ENCODE results near the gene SEMA3C.

Gene SEMA3C

GRCh38 chr7:80726666-80727065 lies 192.2 kb downstream of the SEMA3C start:
- DNase-seq: no peak

- DNase-seq: no peak
Observed at GRCh38 chr7:80725181-80725611, 193.7 kb downstream of the SEMA3C start.

- DNase-seq: no peak
Observed at GRCh38 chr7:80724249-80724871, 194.5 kb downstream of the SEMA3C start.

GRCh38 chr7:80722616-80723195 lies 196.1 kb downstream of the SEMA3C start:
- no peak for DNase-seq

GRCh38 chr7:80721883-80722615 lies 196.8 kb downstream of the SEMA3C start:
- peak; percentile 75 for DNase-seq

- no peak for DNase-seq
Observed at GRCh38 chr7:80720146-80720545, 198.7 kb downstream of the SEMA3C start.

- DNase-seq: no peak
Observed at GRCh38 chr7:80719261-80719660, 199.6 kb downstream of the SEMA3C start.

- DNase-seq: no peak
Observed at GRCh38 chr7:80711531-80711930, 207.3 kb downstream of the SEMA3C start.

- DNase-seq: peak; percentile 89 to 96
Observed at GRCh38 chr7:80708123-80708522, 210.7 kb downstream of the SEMA3C start.

- no peak for DNase-seq
Observed at GRCh38 chr7:80707318-80707717, 211.5 kb downstream of the SEMA3C start.

- no peak for DNase-seq
Observed at GRCh38 chr7:80705130-80705781, 213.6 kb downstream of the SEMA3C start.

- DNase-seq: no peak
Observed at GRCh38 chr7:80703272-80703671, 215.6 kb downstream of the SEMA3C start.

- DNase-seq: no peak
Observed at GRCh38 chr7:80699721-80700256, 219.1 kb downstream of the SEMA3C start.

GRCh38 chr7:80699045-80699638 lies 219.7 kb downstream of the SEMA3C start:
- peak; percentile 47 to 52 for DNase-seq
